Amniotic stem cell (primary cell): ENCODE results near the gene ZDHHC5.
A peak's percentile ranks its signal among the peaks of the same experiment; 100 is the strongest.

ENCODE experiments used
- DNase-seq: peaks from one replicate; lab custom pipeline; 2025; lab: John Stamatoyannopoulos, UW

Gene ZDHHC5, protein sequence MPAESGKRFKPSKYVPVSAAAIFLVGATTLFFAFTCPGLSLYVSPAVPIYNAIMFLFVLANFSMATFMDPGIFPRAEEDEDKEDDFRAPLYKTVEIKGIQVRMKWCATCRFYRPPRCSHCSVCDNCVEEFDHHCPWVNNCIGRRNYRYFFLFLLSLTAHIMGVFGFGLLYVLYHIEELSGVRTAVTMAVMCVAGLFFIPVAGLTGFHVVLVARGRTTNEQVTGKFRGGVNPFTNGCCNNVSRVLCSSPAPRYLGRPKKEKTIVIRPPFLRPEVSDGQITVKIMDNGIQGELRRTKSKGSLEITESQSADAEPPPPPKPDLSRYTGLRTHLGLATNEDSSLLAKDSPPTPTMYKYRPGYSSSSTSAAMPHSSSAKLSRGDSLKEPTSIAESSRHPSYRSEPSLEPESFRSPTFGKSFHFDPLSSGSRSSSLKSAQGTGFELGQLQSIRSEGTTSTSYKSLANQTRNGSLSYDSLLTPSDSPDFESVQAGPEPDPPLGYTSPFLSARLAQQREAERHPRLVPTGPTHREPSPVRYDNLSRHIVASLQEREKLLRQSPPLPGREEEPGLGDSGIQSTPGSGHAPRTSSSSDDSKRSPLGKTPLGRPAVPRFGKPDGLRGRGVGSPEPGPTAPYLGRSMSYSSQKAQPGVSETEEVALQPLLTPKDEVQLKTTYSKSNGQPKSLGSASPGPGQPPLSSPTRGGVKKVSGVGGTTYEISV

DNA sequence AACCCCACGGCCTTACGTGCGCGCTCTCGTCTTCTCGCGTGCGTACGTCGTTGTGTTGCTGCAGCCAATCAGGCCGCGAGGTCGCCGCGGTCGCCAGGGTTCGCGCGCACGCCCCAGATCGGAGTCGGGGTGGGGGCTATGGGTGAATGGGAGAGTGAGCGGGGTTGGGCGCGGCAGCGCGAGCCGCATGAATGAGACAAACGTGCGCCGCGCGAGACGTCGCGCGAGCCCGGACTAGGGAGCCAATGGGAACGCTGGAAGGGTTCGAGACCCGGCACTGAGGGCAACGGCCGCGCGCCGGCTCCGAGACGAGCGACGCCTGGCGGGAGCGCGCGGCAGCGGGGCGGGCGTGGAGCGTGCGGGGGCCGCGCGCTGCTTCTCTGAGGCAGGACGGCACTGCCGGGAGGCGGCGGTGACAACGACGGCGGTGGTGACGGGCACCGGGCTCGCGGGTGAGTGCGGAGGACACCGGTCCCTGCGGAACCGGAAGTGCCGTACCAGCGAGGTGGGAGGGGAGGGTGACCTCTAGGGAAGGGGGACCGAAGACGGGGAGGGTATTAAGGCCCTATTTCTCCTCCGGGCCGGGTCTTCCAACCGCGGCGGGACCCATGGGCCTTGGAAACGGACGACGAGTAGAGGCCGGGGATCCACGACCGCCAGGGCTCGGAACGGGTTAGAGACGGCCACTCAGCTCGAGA, at the start of gene ZDHHC5:
ZDHHC5 (plus strand) TSS at position 379 of the 698 bp plus-strand sequence. CDS start 4,977 bp downstream, outside the sequence.
- DNase-seq, result peak; percentile 98

DNA sequence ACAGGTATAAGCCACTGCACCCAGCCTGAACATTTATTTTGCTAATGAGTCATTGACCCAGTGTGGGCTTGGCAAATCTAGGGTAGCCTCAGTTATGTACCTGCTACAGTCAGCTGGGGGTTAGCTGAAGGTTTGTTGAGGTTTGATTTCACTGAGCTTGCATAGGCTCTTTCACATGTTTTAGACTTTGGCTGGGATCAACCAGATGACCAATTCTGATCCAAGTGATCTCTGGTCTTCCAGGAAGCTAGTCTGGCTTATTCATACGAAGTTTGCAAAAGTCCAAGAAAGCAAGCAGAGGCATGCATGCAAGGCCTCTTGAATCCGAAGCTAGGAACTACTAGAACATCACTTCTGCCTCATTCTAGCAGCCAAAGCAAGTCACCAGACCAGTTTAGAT, 49.5 kb upstream of the ZDHHC5 start:
- DNase-seq, result no peak

GRCh38 chr11:57619331-57619730, 48.6 kb upstream of the ZDHHC5 start:
- no peak for DNase-seq

DNA sequence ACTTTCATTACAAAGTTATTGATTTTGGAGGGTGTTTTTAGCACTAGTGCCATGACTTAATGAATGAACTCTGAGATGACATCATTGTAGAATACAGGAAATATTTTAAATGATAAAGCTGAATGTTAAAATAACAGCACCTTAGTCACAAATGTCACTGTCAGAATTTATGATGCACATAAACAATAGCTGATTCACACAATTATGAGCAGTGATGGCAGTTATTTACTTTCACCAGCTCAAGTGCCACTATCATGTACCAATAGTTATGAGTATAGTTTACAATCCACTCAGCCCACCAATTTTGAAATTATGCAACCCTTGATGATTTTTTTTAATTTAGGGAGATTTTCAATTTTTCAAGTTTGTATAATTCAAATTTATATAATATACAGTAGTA, 47.4 kb upstream of the ZDHHC5 start:
- no peak for DNase-seq

GRCh38 chr11:57622263-57622662, 45.7 kb upstream of the ZDHHC5 start:
- DNase-seq, result no peak

DNA sequence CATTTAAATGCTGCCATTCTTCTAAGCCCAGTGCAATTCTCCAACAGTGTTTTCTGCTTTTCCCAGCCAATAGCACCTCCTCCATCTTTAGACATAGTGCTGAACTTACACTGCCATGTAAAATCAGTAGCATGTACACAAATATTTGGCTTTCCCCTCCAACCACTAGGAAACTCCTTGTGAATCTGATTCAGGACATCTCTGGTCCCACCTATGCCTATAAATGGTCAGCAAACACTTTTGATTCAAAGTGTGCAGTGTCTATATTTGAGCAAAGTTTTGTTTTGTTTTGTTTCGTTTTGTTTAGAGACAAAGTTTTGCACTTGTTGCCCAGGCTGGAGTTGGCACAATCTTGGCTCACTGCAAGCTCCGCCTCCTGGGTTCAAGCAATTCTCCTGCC, 43.0 kb upstream of the ZDHHC5 start:
- DNase-seq, result no peak

DNA sequence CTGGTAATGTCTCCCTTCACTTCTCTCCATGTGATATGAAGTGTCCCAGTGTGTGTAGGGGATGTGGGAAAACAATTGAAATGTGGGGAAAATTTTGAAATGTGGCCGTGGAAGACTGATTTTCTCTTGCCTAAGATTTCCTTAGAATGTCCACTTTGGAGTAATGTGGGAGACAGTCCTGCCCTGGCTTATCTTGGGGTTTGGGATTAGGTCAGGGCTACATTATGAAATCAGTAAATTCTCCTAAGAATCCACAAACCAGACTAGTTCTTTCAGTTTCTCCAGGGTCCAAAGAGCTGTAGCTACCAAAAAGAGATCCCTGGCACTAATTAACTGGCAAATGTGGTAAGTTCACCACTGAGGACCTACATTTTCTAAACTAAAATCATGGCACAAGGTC, 41.0 kb upstream of the ZDHHC5 start:
- DNase-seq, result no peak

DNA sequence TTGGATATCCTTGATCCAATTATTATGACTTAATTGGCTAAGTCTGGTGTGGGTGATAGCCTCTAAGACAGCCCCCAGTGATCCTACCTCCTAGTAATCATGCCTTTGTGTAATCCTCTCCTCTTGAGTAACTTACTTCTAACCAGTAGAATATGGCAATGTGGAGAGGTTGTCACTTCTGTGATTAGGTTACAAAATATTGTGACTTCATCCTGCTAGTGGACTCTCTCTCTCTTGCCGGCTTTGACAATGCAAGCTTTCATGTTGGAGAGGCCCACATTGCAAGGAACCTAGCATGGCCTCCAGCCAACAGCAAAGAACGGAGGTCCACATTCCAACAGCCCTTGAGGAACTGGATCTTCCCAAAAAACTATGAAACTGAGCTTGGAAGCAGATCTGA, 37.7 kb upstream of the ZDHHC5 start:
- DNase-seq, result no peak

- no peak for DNase-seq
These were observed 35.8 kb upstream of the ZDHHC5 start for GRCh38 chr11:57632116-57632515.

DNA sequence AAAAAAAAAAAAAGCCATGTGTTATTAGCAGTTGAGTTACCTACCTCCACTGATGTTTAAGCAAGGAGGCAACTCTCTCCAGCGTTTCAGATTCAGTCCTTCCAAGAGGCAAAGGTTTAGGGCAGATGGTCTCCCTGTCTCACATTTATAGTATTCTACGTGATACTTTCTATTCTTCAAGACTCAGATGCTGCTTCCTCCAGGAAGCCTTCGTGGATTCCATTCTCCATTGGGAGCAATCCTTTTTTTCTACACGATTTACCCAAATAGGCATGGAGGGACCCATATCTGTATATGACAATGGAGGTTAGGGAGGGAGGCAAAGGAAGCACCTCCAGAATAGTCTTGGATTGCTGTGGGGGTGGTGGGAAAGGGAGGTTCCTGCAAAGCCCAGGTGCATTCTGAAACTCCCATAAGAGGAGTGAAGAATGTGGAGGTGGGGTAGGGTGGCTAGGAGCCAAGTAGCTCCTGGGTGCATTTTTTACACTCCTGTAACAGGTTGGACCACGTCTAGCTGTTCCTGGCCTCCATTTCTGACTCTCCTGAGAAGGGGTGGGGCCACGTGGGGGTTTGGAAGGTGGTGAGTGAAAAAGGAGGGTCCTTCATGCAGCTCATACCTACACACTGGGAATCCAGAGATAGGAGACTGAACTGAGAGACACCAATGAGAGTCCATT, 34.4 kb upstream of the ZDHHC5 start:
- no peak for DNase-seq

- no peak for DNase-seq
These were observed 33.6 kb upstream of the ZDHHC5 start for GRCh38 chr11:57634311-57634710.

- DNase-seq, result no peak
These were observed 32.7 kb upstream of the ZDHHC5 start for GRCh38 chr11:57635246-57635645.

- no peak for DNase-seq
These were observed 30.3 kb upstream of the ZDHHC5 start for GRCh38 chr11:57637626-57638004.

- peak; percentile 74 for DNase-seq
These were observed 29.7 kb upstream of the ZDHHC5 start for GRCh38 chr11:57638005-57638781.

GRCh38 chr11:57638811-57639320, 29.0 kb upstream of the ZDHHC5 start:
- DNase-seq, result no peak

DNA sequence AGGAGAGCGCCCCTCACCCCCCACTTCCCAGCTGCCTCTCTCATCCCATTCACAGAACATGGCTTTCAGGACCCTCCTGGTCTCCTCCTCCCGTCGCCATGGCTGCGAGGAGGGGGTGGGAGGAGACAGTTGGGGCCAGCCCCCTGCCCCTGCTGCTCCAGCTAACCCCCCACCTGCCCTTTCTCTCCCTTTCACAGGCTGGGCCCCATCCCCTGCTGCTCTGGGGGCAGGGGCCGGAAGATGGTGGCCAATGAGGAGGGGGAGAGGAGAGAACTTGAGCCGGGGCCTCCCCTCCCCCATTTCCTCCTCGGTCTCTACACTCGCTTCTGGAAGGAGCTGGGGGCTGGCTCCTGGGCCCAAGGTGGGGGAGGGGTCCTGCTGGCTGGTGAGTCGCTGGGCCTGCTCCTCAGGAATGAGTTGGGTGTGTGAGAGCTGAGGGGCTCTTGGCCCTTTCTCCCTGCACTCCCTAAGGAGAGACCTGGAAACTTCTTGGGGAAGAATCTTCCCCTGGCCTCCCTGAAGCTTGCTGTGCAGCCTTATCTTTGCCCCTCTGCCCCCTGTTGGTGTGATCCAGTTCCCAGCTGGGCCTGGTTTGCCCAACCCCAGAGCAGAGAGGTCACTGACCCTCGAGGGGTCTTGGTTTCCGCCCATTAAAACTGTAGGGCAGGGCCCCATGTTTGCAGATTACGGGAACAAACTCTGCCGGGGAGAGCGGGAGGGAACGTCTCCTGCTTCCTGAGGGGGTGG, 28.4 kb upstream of the ZDHHC5 start:
- no peak for DNase-seq

DNA sequence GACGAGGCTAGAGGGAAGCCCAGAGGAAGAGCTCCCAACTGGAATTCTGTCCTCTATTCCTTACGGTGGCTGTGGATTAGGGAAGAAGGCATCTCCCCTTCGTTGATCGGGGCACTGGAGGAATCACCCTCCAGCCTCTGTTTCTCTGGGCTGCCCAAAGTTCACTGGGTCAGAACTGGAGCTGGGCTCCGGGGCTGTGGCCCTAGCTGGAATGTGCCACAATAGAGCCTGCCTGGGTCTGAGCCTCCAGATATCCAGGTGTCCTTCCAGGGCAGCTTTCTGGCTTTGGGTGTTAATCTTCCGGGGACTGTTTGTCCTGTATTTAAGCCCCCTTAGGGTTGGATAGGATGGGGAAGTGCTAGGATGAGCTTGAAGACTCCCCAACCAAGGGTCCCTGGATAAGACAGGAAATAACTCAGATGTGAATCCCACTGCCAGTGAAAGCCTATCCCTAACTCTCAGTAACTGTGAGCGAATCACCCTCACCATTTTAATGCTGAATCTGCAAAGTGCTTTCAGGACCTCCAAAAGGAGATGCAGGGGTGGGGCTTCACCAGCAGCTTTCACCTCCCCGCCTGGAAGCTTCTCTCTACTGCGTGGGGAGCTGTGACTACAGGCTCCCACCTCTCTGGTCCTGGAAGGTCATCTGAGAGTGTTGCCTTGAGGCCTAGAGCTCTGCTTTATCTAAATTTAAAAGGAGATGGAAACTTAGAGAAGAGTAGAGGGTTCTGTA, 27.7 kb upstream of the ZDHHC5 start:
- DNase-seq, result no peak

DNA sequence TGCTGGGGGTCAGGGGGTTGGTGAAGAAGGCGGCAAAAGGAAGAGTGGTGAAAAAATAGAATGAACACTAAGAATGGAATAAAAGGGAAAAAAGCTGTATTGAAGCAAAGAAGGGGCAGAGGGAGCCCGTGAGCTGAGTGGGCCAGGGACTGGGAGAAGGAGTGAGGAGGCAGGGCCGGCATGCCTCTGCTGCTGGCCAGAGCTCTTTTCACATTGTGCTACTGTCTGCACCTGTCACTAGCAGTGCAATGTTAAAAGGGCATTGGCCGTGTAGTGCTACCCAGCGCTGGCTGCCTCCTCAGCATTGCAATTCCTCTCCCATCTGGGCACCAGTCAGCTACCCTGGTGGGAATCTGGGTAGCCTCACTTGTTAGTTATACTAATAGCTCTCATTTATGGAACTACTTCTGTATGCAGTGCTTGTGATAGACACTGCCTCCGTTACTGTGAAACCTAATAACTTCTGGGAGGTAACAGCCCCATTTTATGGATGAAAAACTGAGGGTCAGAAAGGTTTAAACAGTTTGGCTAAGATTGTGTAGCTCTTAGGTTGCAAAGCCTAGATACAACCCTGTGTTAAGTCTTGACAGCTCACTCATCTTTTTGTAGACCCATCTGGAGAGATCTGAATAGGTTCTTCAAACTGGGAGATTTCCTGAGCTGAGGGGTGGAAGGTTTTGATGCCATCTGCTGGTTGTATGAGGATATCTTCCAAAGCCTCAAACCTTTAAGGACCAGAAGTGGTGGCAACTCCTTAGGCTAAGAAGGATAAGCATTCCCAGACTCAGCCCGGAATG, 26.7 kb upstream of the ZDHHC5 start:
- no peak for DNase-seq

GRCh38 chr11:57643802-57644201, 24.1 kb upstream of the ZDHHC5 start:
- DNase-seq, result no peak
